Measurements from ENCODE around the gene UTY. TPM values are rescaled to one million over a fixed set of nuclear protein-coding genes. Genes with fewer than 3 reads are reported as not detected.

UTY gene
- total RNA-seq, 1 experiment from 2014 or later: not detected

DNA sequence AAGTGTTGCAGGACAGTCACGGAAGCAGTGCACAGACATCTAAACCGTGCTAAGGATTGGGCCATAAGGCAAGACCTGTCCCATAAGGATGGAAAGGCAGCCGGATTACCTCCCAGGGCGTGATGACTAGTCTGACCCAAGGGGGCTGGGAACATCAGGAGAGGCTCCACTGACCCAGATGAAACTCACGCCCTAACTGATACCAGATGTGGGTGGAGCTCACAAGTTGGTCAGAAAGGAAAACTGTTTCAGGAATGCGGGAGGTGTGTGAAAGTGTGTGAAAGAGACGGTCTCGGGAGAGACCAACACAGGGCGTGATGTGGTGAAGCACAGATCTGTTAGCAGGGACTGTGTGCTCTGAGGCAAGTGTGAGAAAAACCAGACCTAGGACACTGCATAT is 140.5 kb downstream of the UTY start:
- no peak for TF ChIP-seq CTCF (conservative IDR thresholded peaks at IDR 0.05)
- Histone ChIP-seq H2BK15ac (ENCODE audit: low read depth, low read length) (no peak overlapping the region), H3K56ac (ENCODE audit: insufficient read length, low read depth, low read length) (no peak overlapping the region), H2BK12ac (ENCODE audit: insufficient read length, low read depth, low read length) (no peak overlapping the region), H4K91ac (ENCODE audit: insufficient read length, low read depth, low read length) (no peak overlapping the region), H3K27ac (ENCODE audit: insufficient read length, low read depth, low read length) (no peak overlapping the region), H3K9me3 (ENCODE audit: control insufficient read depth, low read depth, low read length) (no peaks in the 10 kb centered on the region), H3K4ac (ENCODE audit: low read depth, low read length) (no peak overlapping the region), H2BK120ac (ENCODE audit: low read depth, low read length, poor library complexity, severe bottlenecking) (no peak overlapping the region), H2AK5ac (ENCODE audit: insufficient read length, low read length) (no peak overlapping the region), H3K4me1 (ENCODE audit: insufficient read depth, low read length) (no peaks in the 10 kb centered on the region), H2AFZ (ENCODE audit: low read length) (no peak overlapping the region), H3K14ac (ENCODE audit: insufficient read depth, low read length) (no peak overlapping the region), H2BK5ac (ENCODE audit: insufficient read length, low read length) (no peak overlapping the region), H3K23me2 (ENCODE audit: insufficient read length, low read depth, low read length, poor library complexity, severe bottlenecking) (no peaks in the 10 kb centered on the region), H3K27me3 (ENCODE audit: insufficient read depth, low read length) (no peaks in the 10 kb centered on the region), H3T11ph (ENCODE audit: low read length) (no peak overlapping the region), H3K79me1 (ENCODE audit: insufficient read depth, low read depth, low read length, poor library complexity, severe bottlenecking) (no peaks in the 10 kb centered on the region), H3K9ac (ENCODE audit: extremely low read depth, insufficient read length, low read length) (no peak overlapping the region), H4K8ac (replicated peaks; ENCODE audit: insufficient read length, low read depth, low read length) (no peak overlapping the region), H4K5ac (ENCODE audit: insufficient read length, low read depth, low read length) (no peak overlapping the region), H3K23ac (ENCODE audit: insufficient read length, low read depth, low read length) (no peak overlapping the region), H3K4me2 (ENCODE audit: insufficient read depth, insufficient read length, low read length) (no peak overlapping the region), H2BK20ac (ENCODE audit: low read depth, low read length, poor library complexity, severe bottlenecking) (no peak overlapping the region), H3K18ac (ENCODE audit: insufficient read length, low read depth, low read length) (no peak overlapping the region), H4K20me1 (ENCODE audit: control insufficient read depth, insufficient read depth, insufficient read length) (no peaks in the 10 kb centered on the region), H3K79me2 (ENCODE audit: insufficient read depth, low read length) (no peaks in the 10 kb centered on the region)
- DNase-seq: no peak
- Mint-ChIP-seq H3K4me1 (no peaks in the 10 kb centered on the region), H3K27me3 (ENCODE audit: low read depth) (no peaks in the 10 kb centered on the region), H3K27ac (no peak overlapping the region), H3K9me3 (no peaks in the 10 kb centered on the region), H3K36me3 (ENCODE audit: insufficient read depth in 1 of 3, low read depth in 3 of 3) (no peaks in the 10 kb centered on the region), H3K4me3 (no peak overlapping the region)
- WGBS (ENCODE audit: extremely low coverage, insufficient read length, low lambda C conversion rate): no CpG with 5 or more reads among the region's 9 CpGs
